GM23338 (cell line): ENCODE results near the gene EFCAB9. TPM values are rescaled to one million over a fixed set of nuclear protein-coding genes. Genes with fewer than 3 reads are reported as not detected.

ENCODE experiments used
- ETS1 ChIP-seq: IDR thresholded peaks from 2 replicates; pipeline ENCODE4 v1.6.1; 2016; ENCODE audit warnings: antibody characterized with exemption
- EZH2phosphoT487 ChIP-seq: fragments of 200-600 bp; sonication (generic); IDR thresholded peaks from one replicate; pipeline ENCODE4 v1.8.1; 2018; ENCODE audit warnings: antibody characterized with exemption; ENCODE audit not compliant: unreplicated experiment
- NANOG ChIP-seq: IDR thresholded peaks from 2 replicates; pipeline ENCODE4 v1.6.1; 2016; ENCODE audit warnings: antibody characterized with exemption, borderline replicate concordance
- POLR2AphosphoS5 ChIP-seq: IDR thresholded peaks from 2 replicates; pipeline ENCODE4 v1.6.1; 2016; ENCODE audit warnings: antibody characterized with exemption, low read depth
- REST ChIP-seq: IDR thresholded peaks from one replicate; pipeline ENCODE4 v1.6.1; 2018; ENCODE audit warnings: antibody characterized with exemption; ENCODE audit not compliant: unreplicated experiment
- ZNF114 ChIP-seq: fragments of 250-450 bp; sonication (Bioruptor Pico); IDR thresholded peaks from 2 replicates; pipeline ENCODE4 v1.5.0; 2020; ENCODE audit warnings: mild to moderate bottlenecking, moderate library complexity
- ZNF462 ChIP-seq: fragments of 250-450 bp; sonication (Bioruptor Pico); IDR thresholded peaks from 2 replicates; pipeline ENCODE4 v1.5.0; 2020; ENCODE audit warnings: mild to moderate bottlenecking, moderate library complexity
- polyA plus RNA-seq: library from polyadenylated mRNA; unstranded; fragments of >200 nt; fragmentation: Nextera tagmentation; extraction: Ambion mirVana; gene quantifications from 2 replicates; pipeline ENCODE4 v1.2.1, GENCODE V29; 2016
- total RNA-seq: library from RNA; depleted of rRNA; stranded (reverse); fragments of >200 nt; shearing (Covaris generic); gene quantifications from 2 replicates; pipeline ENCODE4 v1.2.3, GENCODE V29; 2014

Gene EFCAB9
- total and polyA plus RNA-seq, 2 experiments from 2014 or later: not detected

- TF ChIP-seq ZNF462 (CRISPR knock-in tag) (no peak), REST (no peak), POLR2AphosphoS5 (no peak), ETS1 (no peak), EZH2phosphoT487 (no peak), NANOG (no peak), ZNF114 (CRISPR knock-in tag) (no peak)
These were observed 45.6 kb upstream of the EFCAB9 start (continued) for GRCh38 chr5:172148381-172148780.
